GM19467 (cell line): ENCODE results near the gene CD55.

ENCODE experiments used
- ATAC-seq: cut with Tn5 transposase; IDR thresholded peaks from one replicate; pipeline ENCODE4 v1.9.1; 2021; ENCODE audit warnings: mild to moderate bottlenecking, moderate library complexity; ENCODE audit not compliant: unreplicated experiment

Gene CD55, protein sequence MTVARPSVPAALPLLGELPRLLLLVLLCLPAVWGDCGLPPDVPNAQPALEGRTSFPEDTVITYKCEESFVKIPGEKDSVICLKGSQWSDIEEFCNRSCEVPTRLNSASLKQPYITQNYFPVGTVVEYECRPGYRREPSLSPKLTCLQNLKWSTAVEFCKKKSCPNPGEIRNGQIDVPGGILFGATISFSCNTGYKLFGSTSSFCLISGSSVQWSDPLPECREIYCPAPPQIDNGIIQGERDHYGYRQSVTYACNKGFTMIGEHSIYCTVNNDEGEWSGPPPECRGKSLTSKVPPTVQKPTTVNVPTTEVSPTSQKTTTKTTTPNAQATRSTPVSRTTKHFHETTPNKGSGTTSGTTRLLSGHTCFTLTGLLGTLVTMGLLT

DNA sequence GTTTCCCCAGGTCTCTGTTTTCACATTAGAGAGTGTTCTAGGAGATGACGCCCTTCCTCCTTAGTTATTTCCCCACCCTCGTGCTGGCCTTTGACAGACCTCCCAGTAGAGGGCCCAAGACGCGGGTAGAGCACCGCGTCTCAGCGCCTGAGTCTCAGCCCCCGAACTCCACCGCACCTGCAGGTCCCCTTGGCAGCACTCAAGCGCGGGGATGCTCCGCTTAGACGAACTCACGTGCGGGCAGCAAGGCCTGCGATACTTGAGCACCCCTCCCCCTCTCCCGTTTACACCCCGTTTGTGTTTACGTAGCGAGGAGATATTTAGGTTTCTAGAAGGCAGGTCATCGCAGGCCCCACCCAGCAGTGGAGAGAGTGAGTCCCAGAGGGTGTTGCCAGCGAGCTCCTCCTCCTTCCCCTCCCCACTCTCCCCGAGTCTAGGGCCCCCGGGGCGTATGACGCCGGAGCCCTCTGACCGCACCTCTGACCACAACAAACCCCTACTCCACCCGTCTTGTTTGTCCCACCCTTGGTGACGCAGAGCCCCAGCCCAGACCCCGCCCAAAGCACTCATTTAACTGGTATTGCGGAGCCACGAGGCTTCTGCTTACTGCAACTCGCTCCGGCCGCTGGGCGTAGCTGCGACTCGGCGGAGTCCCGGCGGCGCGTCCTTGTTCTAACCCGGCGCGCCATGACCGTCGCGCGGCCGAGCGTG, at the start of gene CD55:
Gene CD55 (plus strand): TSS at position 600 of the 711 bp plus-strand sequence. CDS start 88 bp downstream, at position 688.
- ATAC-seq = peak; percentile 92

DNA sequence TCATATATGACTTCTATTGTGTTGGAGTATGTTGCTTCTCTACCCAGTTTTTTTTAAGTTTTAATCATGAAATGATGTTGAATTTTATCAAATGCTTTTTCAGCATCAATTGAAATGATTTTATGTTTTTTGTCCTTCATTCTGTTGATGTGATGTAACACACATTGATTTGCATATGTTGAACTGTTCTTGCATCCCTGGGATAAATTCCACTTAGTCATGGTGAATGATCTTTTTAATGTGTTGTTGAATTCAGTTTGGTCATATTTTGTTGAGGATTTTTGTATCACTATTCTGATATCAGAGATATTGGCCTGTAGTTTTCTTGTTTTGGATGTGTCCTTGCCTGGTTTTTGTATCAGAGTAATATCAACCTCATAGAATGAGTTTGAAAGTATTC, 46.6 kb upstream of the CD55 start:
- no peak for ATAC-seq

DNA sequence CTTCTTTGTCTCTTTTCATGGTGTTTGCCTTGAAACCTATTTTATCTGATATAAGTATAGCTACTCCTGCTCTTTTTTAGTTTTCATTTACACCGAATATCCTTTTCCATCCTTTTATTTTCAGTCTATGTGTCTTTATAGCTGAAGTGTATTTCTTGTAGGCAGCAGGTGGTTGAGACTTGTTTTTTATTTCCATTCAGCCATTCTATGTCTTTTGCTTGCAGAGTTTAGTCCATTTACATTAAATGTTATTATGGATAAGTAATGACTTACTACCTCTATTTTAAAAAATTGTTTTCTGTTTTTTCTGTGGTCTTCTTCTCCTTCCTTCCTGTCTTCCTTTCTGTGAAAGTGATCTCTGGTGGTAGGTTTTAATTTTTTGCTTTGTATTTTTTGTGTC, 45.0 kb upstream of the CD55 start:
- ATAC-seq = no peak

DNA sequence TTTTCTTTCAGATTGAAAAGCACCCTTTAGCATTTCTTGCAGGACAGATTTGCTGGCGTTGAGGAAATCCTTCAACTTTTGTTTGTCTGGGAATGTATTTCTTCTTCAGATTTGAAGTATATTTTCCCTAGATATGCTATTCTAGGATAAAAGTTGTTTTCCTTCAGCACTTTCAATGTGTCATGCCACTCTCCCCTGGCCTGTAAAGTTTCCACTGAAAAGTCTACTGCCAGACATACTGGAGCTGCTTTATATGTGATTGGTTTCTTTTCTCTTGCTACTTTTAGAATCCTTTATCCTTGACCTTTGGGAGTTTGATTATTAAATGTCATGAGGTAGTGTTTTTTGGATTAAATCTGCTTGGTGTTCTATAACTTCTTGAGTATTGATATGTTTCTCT, 44.2 kb upstream of the CD55 start:
- ATAC-seq = no peak

DNA sequence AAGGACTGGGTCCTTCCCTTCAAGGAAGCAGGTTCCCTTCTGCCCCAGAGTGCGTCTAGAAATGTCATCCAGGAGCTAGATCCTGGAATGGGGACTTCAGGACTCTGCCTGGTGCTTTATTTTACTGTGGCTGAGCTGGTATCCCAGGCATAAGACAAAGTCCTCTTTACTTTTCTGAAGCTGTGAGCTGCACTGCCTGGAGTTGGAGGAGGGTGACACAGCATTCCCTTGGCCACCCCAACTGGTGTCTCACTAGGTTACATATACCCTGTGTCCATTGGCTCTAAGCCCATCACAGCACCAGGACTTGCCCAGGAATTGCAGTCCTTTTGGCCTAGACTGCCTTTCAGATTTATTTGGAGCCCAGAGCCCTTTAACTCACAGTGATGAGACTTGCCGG, 41.8 kb upstream of the CD55 start:
- ATAC-seq = no peak

DNA sequence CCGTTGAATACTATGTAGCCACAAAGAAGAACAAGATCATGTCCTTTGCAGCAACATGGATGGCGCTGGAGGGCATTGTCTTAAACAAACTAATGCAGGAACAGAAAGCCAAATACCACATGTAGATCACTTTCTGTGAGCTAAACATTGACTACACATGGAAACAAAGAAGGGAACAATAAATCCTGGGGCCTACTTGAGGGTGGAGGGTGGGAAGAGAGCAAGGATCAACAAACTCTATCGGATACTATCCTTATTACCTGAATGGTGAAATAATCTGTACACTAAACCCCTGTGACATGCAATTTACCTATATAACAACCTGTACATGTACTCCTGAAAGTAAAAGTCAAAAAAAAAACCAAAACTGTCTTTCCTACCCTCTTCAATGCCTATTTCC, 40.8 kb upstream of the CD55 start:
- no peak for ATAC-seq

DNA sequence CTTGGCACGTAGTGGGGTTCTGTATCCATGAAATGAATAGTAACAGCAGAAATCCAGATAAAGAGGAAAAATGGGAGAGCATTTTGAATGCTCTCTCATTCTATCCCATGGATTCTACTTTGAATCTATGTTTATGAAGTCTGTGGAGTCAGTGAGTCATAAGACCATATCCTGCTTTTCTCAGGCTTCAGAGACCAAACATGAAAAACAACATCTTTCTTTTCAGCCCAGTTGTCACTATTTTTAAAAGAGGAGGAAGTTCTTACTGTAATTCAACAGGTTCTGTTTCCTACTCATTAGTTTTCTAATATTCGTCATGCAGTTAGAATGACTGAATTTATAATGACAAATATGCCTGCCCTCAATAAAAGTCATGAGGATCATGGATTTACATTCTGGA, 39.4 kb upstream of the CD55 start:
- ATAC-seq = no peak

DNA sequence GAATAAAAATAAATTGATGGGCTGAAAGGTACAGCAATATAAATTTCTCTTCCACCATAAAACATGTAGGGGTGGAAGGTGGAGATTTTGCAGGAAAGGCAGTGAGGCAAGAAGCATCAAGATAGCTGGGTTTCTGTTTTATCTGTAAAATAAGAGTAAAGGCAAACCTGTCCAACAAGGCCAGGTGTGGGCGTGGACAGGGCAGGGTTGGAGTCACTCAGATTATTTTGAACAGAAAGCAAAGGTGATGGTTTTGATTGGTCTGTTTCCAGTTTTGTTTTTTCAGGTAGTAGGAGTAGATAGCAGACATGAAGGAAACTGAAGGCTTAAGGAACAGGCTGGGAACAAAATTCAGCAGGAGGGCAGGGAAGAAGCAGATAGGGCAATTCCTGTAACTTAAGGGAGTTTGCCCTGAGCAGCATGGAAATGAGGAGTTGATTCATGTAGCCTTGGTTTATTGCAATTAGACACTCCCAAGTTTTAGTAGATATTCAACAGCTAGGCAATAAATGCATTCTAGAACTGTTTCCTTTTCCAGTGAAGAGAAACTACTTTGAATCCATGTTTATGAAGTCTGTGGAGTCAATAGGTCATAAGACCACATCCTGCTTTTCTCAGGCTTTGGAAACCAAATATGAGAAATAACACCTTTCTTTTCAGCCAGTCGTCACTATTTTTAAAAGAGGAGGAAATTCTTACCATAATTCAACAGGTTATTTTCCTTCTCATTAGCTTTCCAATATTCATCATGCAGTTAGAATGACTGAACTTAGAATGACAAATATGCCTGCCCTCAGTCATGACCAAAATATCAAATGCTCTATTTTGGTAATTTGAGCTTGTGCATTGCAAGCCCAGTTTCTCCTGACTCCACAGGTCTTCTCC, 38.7 kb upstream of the CD55 start:
- ATAC-seq = no peak

DNA sequence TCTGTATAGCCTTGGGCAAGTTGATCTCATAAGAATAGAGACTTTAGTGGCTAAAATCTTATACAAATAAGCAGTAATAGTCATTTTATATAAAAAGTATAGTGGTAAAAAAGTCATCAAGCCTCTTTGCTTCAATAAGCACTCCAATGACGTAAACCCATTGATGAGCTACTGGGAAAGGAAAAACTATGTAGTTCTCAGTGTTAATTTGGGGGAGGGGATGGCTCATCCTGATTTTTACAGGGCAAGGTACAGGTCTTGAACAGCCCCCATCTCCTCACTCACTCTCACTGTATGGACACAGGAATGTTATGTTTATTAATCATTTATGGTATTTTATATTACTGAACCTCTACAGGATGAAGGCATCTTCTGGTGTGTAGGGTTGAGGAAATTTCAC, 38.1 kb upstream of the CD55 start:
- no peak for ATAC-seq

DNA sequence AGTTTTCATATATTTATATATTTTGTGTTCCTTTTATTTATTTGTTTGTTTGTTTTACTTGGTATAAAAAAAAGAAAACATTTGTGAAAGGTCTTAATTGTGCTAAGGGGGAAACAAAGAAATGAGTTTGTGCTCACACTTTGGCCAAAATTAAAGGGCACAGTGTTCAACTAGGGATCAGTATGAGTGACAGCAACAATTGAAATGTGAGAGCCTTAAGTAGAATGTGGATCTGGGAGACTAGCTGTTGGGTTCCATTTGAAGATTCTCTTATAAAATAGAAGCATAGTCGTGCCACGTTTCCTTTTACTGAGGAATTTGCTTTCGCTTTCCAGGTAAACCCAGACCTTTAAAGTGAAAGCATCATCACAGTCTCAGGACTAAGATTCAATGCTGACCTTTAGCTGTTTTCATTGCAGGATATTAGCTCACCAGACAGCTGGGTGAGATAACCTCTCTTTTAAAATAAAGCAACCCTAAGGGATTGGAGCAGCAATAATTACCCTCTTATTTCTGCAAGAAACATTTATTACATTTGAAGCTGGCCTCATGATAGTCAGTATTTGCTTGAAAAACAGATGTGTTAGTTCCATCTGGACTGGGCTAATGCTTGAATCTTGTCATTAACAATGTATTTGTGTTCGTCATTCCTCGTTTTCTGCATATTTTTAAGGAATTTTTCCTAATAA, 37.1 kb upstream of the CD55 start:
- ATAC-seq = no peak

DNA sequence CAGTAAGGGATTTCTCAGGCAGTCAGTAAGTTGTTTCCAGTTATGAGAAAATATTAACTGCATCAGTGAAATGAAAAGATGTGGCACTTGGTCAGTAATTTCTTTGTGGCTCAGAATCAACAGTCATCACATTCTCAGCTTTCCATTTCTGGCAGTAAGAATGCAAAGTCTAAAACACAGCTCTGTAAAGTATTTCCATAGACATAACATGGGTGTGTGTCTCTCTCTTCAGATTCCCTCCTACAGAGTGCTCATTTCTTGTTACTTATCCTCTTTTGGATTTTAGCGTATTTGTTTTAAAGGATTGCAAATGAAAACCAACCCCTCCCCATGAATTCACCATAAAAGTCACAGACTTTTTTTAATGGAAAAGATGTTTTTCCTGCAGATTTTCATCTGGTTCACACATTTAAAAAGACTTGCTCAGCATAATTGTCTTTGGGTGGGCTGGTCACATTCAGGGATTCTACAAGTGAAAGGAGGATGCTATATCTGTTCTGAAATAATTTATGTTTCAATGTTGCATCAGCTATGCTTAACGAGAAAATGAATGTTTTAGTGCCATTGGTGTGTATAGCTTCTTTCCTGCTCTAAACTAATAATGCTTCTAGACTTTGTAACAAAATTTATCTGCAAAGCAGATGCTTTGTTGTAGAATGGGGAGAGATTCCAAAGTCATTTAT, 34.6 kb upstream of the CD55 start:
- no peak for ATAC-seq

DNA sequence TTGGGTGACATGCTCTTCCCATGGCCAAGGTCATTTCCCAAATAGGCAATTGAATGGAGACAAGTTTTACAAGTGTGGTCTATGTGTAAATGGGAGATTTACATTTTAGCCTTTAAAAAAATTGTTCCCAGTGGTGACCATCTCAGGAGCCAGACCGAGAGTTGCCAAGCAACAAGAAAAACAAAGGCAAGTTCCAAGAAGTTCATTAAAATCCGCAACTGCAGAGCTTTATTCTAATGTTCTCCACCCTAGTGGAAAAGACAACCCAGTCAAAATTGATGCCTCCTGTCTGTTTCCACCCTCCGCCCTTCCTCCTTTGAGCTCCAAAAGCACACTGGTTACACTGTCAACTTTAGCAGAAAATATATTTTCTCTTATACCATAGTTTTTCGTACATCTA, 33.2 kb upstream of the CD55 start:
- ATAC-seq = no peak

DNA sequence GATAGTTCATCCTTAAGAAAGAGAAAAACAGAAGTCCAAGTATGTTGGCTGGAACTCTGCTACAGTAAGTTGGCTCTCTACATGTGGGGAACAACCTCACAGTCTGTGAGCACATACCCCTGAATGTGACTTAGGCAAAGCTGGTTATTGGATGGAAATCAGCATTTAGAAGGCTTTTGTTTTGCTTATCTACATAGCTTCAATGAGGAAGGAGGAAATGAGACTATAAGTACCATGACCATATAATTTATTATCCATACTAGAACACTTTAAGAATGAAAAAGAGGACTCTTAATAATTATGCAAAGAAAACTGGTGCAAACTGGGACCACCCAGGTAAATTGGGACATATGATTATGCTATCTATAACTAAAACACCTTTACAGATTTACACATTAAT, 31.7 kb upstream of the CD55 start:
- ATAC-seq = no peak

DNA sequence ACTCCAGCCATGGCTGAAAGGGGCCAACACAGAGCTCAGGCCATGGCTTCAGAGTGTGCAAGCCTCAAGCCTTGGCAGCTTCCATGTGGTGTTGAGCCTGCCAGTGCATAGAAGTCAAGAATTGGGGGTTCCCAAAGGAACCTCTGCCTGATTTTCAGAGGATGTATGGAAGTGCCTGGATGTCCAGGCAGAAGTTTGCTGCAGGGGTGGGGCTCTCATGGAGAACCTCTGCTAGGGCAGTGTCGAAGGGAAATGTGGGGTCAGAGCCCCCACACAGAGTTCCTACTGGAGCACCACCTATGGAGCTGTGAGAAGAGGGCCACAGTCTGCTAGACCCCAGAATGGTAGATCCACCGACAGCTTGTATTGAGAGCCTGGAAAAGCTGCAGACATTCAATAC, 29.8 kb upstream of the CD55 start:
- no peak for ATAC-seq

DNA sequence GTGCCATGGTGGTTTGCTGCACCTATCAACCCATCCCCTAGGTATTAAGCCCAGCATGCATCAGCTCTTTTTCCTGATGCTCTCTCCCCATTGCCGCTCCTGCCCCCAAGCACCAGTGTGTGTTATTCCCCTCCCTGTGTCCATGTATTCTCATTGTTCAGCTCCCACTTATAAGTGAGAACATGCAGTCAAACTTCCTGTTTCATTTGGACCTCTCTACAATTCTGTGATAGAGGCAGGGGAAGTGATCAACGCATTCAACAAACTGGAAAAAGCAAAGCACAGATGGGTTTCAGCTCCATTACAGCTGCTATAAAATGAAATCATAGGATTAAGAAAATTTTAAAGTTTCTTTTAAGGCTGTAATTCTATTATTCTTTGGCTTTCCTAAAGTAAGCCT, 23.3 kb upstream of the CD55 start:
- ATAC-seq = no peak

DNA sequence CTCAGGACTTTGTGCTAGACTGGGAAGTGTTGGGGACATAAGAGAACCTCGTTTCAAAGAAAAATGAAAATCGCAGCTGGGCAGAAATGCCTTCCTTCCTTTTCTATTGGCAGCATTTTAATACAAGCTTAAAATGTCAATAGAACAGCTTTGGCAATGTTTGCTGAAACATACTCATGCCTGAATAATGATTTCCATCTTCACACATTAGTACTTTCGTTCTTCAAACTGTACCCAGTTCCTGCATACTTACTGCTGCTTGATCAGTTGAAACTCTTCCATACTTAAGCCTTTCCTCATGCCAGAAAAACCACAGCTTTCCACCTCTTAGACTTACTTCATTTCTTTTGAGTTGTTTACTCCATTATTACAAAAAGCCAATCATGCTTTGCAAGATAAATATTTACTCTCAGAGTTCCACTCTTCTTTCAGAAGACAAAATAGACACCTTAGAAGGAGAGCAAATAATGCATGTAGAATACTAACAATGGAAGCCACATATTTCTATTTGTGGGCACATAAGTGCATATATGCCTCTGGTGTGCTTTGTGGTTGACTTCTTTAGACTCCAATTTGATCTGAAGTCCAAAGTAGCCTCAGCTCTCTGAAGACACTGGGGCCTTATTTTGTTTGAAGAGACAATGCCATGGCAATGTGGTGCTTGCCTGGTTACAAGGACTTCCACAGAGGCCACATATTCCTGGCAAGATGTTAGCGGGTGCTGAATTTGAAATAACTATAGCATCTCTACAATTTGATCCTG, 22.7 kb upstream of the CD55 start:
- ATAC-seq = no peak

DNA sequence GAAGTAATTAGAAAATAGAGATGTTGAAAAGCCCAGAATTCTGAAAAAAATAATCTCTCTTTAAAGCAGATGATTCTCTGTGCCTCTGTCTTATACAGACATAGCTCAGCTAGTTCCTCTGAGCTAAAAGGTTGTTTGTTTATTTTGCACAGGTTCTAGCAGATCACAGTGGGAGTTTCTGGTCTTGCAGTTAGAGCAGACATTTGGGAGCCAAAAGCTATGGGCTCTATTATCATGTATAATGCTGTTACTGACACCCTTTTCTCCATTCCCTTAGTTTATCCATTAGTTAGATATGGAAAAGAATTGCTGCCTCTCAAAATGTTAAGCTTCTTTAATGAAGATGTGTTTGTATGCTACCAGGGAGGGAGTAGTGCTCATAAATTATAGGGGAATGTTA, 20.5 kb upstream of the CD55 start:
- ATAC-seq = no peak

DNA sequence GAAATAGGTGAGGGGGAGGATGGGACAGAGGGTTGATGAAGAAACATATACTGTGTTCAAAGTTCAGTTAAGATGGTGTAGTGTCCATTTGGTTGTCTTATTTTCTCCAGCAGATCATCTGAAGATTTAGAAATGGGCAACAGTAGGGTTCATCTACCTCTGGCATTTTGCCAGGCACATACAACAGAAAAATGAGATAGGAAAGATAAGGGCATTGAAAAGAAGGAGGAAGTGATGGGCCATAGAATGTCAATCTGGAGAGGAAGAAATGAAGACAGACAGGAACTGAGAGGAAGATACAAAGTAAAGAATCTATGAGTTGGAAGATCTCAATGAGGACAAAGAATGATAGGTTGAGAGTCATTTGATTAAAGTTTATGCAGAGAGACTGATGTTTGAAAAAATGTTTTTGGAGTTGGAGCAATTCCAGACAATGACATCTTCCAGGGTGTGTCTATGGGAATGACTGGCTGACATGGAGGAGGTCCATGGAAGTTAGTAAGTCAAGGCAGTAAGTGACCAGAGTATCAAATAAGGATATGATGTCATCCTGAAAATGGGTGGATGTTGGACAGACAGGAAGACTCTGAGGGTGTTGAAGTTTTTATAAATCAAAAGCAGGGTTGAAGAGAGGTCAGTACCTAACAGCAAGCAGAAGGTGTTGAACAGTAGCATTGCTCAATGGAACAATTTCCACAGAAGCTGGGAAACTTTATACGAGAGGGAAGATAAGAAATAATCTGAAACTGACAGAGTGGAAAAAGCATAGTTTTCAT, 18.7 kb upstream of the CD55 start:
- no peak for ATAC-seq
